DOHH2 (cell line): ENCODE measurements around the gene LSM2.
"Not testable (repeated sequence)": the region's sequence is repeated elsewhere in the genome, so short reads cannot be mapped to it uniquely, and the experiment has no call there.

Source experiments
- EZH2phosphoT487 ChIP-seq: fragments of 200-600 bp; sonication (generic); IDR thresholded peaks from 2 replicates; pipeline ENCODE4 v1.6.1; 2017; ENCODE audit warnings: borderline replicate concordance, mild to moderate bottlenecking, antibody characterized with exemption, low read length, moderate library complexity, mixed read lengths
- TF ChIP-seq, protein P1 (sequence below): fragments of 200-600 bp; sonication (generic); IDR thresholded peaks from one replicate; pipeline ENCODE4 v1.5.1; 2014; ENCODE audit warnings: antibody characterized with exemption, mild to moderate bottlenecking, low read depth, low read length; ENCODE audit not compliant: poor library complexity, severe bottlenecking

DNA sequence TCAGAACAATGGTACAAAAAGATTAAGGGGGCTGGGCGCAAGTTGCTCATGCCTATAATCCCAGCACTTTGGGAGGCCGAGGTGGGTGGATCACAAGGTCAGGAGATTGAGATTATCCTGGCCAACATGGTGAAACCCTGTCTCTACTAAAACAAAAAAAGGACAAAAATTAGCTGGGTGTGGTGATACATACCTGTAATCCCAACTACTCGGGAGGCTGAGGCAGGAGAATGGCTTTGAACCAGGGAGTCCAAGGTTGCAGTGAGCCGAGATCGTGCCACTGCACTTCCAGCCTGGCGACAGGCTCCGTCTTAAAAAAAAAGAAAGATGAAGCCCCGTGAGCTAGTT is 33.0 kb upstream of the LSM2 start:
- TF ChIP-seq, protein P1, sequence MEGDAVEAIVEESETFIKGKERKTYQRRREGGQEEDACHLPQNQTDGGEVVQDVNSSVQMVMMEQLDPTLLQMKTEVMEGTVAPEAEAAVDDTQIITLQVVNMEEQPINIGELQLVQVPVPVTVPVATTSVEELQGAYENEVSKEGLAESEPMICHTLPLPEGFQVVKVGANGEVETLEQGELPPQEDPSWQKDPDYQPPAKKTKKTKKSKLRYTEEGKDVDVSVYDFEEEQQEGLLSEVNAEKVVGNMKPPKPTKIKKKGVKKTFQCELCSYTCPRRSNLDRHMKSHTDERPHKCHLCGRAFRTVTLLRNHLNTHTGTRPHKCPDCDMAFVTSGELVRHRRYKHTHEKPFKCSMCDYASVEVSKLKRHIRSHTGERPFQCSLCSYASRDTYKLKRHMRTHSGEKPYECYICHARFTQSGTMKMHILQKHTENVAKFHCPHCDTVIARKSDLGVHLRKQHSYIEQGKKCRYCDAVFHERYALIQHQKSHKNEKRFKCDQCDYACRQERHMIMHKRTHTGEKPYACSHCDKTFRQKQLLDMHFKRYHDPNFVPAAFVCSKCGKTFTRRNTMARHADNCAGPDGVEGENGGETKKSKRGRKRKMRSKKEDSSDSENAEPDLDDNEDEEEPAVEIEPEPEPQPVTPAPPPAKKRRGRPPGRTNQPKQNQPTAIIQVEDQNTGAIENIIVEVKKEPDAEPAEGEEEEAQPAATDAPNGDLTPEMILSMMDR = not testable (repeated sequence)
- not testable (repeated sequence) for TF ChIP-seq EZH2phosphoT487
